ENCODE measurements around the gene ST3GAL6.

Gene ST3GAL6

GRCh38 chr3:98763076-98763475 is at the start of gene ST3GAL6:
Gene ST3GAL6, plus strand, starts transcription at chr3:98763340. Its CDS starts 5,101 bp downstream, at chr3:98768441.
- Mint-ChIP-seq H3K4me3 (no peak within 1 kb of the TSS), H3K9me3 (no peaks in the 10 kb centered on the region), H3K36me3 (ENCODE audit: low read depth) (no peaks in the 10 kb centered on the region), H3K27ac (no peak within 1 kb of the TSS), H3K27me3 (ENCODE audit: low read depth) (peaks cover 32% of the 10 kb centered on the region), H3K4me1 (ENCODE audit: low read depth) (peaks cover 6% of the 10 kb centered on the region)
- no peak for DNase-seq (ENCODE audit: low spot score)

- Mint-ChIP-seq H3K4me1 (ENCODE audit: low read depth) (no peaks in the 10 kb centered on the region), H3K36me3 (ENCODE audit: low read depth) (no peaks in the 10 kb centered on the region), H3K27ac (no peak overlapping the region), H3K27me3 (ENCODE audit: low read depth) (no peaks in the 10 kb centered on the region), H3K9me3 (no peaks in the 10 kb centered on the region), H3K4me3 (no peak overlapping the region)
- DNase-seq (ENCODE audit: low spot score): no peak
Measured at GRCh38 chr3:98713984-98714383, 49.2 kb upstream of the ST3GAL6 start.

- DNase-seq (ENCODE audit: low spot score): no peak
- H3K27me3 Mint-ChIP-seq (ENCODE audit: low read depth): no peaks in the 10 kb centered on the region
- H3K9me3 Mint-ChIP-seq: no peaks in the 10 kb centered on the region
- no peaks in the 10 kb centered on the region for H3K4me1 Mint-ChIP-seq (ENCODE audit: low read depth)
- no peak overlapping the region for H3K4me3 Mint-ChIP-seq
- no peaks in the 10 kb centered on the region for H3K36me3 Mint-ChIP-seq (ENCODE audit: low read depth)
- no peak overlapping the region for H3K27ac Mint-ChIP-seq
Measured at GRCh38 chr3:98717584-98717983, 45.6 kb upstream of the ST3GAL6 start.

- Mint-ChIP-seq H3K27me3 (ENCODE audit: low read depth) (peaks cover 2% of the 10 kb centered on the region), H3K9me3 (no peaks in the 10 kb centered on the region), H3K4me1 (ENCODE audit: low read depth) (no peaks in the 10 kb centered on the region), H3K27ac (no peak overlapping the region), H3K36me3 (ENCODE audit: low read depth) (no peaks in the 10 kb centered on the region), H3K4me3 (no peak overlapping the region)
- DNase-seq (ENCODE audit: low spot score): no peak
Measured at GRCh38 chr3:98718730-98719129, 44.4 kb upstream of the ST3GAL6 start.

GRCh38 chr3:98721776-98722175 is 41.4 kb upstream of the ST3GAL6 start:
- no peak for DNase-seq (ENCODE audit: low spot score)
- Mint-ChIP-seq H3K4me3 (no peak overlapping the region), H3K9me3 (no peaks in the 10 kb centered on the region), H3K27me3 (ENCODE audit: low read depth) (peaks cover 8% of the 10 kb centered on the region), H3K27ac (no peak overlapping the region), H3K36me3 (ENCODE audit: low read depth) (no peaks in the 10 kb centered on the region), H3K4me1 (ENCODE audit: low read depth) (no peaks in the 10 kb centered on the region)

GRCh38 chr3:98722389-98722788 is 40.8 kb upstream of the ST3GAL6 start:
- peaks cover 14% of the 10 kb centered on the region for H3K27me3 Mint-ChIP-seq (ENCODE audit: low read depth)
- no peak overlapping the region for H3K4me3 Mint-ChIP-seq
- H3K4me1 Mint-ChIP-seq (ENCODE audit: low read depth): no peaks in the 10 kb centered on the region
- H3K36me3 Mint-ChIP-seq (ENCODE audit: low read depth): no peaks in the 10 kb centered on the region
- H3K27ac Mint-ChIP-seq: no peak overlapping the region
- H3K9me3 Mint-ChIP-seq: no peaks in the 10 kb centered on the region
- no peak for DNase-seq (ENCODE audit: low spot score)

- Mint-ChIP-seq H3K27me3 (ENCODE audit: low read depth) (peaks cover 27% of the 10 kb centered on the region), H3K36me3 (ENCODE audit: low read depth) (no peaks in the 10 kb centered on the region), H3K4me3 (no peak overlapping the region), H3K9me3 (no peaks in the 10 kb centered on the region), H3K27ac (no peak overlapping the region), H3K4me1 (ENCODE audit: low read depth) (no peaks in the 10 kb centered on the region)
- DNase-seq (ENCODE audit: low spot score): no peak
Measured at GRCh38 chr3:98725352-98725751, 37.8 kb upstream of the ST3GAL6 start.

- Mint-ChIP-seq H3K27ac (no peak overlapping the region), H3K4me3 (no peak overlapping the region), H3K9me3 (no peaks in the 10 kb centered on the region), H3K4me1 (ENCODE audit: low read depth) (no peaks in the 10 kb centered on the region), H3K27me3 (ENCODE audit: low read depth) (peaks cover 35% of the 10 kb centered on the region), H3K36me3 (ENCODE audit: low read depth) (no peaks in the 10 kb centered on the region)
- no peak for DNase-seq (ENCODE audit: low spot score)
Measured at GRCh38 chr3:98726084-98726483, 37.1 kb upstream of the ST3GAL6 start.

- H3K4me1 Mint-ChIP-seq (ENCODE audit: low read depth): peaks cover 3% of the 10 kb centered on the region
- H3K27ac Mint-ChIP-seq: no peak overlapping the region
- H3K4me3 Mint-ChIP-seq: no peak overlapping the region
- DNase-seq (ENCODE audit: low spot score): no peak
- H3K36me3 Mint-ChIP-seq (ENCODE audit: low read depth): no peaks in the 10 kb centered on the region
- H3K9me3 Mint-ChIP-seq: no peaks in the 10 kb centered on the region
- H3K27me3 Mint-ChIP-seq (ENCODE audit: low read depth): peaks cover 40% of the 10 kb centered on the region
Measured at GRCh38 chr3:98727638-98728037, 35.5 kb upstream of the ST3GAL6 start.

- Mint-ChIP-seq H3K27ac (no peak overlapping the region), H3K4me3 (no peak overlapping the region), H3K9me3 (no peaks in the 10 kb centered on the region), H3K4me1 (ENCODE audit: low read depth) (peaks cover 9% of the 10 kb centered on the region), H3K36me3 (ENCODE audit: low read depth) (no peaks in the 10 kb centered on the region), H3K27me3 (ENCODE audit: low read depth) (peaks cover 44% of the 10 kb centered on the region)
- DNase-seq (ENCODE audit: low spot score): no peak
Measured at GRCh38 chr3:98728672-98729071, 34.5 kb upstream of the ST3GAL6 start.

GRCh38 chr3:98730338-98730737 is 32.8 kb upstream of the ST3GAL6 start:
- DNase-seq (ENCODE audit: low spot score): no peak
- Mint-ChIP-seq H3K4me1 (ENCODE audit: low read depth) (peaks cover 15% of the 10 kb centered on the region), H3K27ac (no peak overlapping the region), H3K36me3 (ENCODE audit: low read depth) (no peaks in the 10 kb centered on the region), H3K9me3 (no peaks in the 10 kb centered on the region), H3K27me3 (ENCODE audit: low read depth) (peaks cover 57% of the 10 kb centered on the region), H3K4me3 (no peak overlapping the region)

- H3K27ac Mint-ChIP-seq: no peak overlapping the region
- H3K36me3 Mint-ChIP-seq (ENCODE audit: low read depth): no peaks in the 10 kb centered on the region
- no peaks in the 10 kb centered on the region for H3K9me3 Mint-ChIP-seq
- DNase-seq (ENCODE audit: low spot score): no peak
- no peak overlapping the region for H3K4me3 Mint-ChIP-seq
- H3K27me3 Mint-ChIP-seq (ENCODE audit: low read depth): peaks cover 61% of the 10 kb centered on the region
- peaks cover 15% of the 10 kb centered on the region for H3K4me1 Mint-ChIP-seq (ENCODE audit: low read depth)
Measured at GRCh38 chr3:98730886-98731537, 32.1 kb upstream of the ST3GAL6 start.

GRCh38 chr3:98731720-98732285 is 31.3 kb upstream of the ST3GAL6 start:
- no peaks in the 10 kb centered on the region for H3K9me3 Mint-ChIP-seq
- no peak overlapping the region for H3K27ac Mint-ChIP-seq
- peaks cover 15% of the 10 kb centered on the region for H3K4me1 Mint-ChIP-seq (ENCODE audit: low read depth)
- no peak for DNase-seq (ENCODE audit: low spot score)
- peaks cover 66% of the 10 kb centered on the region for H3K27me3 Mint-ChIP-seq (ENCODE audit: low read depth)
- peak overlapping the region; percentile 78 for H3K4me3 Mint-ChIP-seq
- no peaks in the 10 kb centered on the region for H3K36me3 Mint-ChIP-seq (ENCODE audit: low read depth)

- Mint-ChIP-seq H3K4me3 (peak overlapping the region; percentile 78), H3K27me3 (ENCODE audit: low read depth) (peaks cover 63% of the 10 kb centered on the region), H3K9me3 (no peaks in the 10 kb centered on the region), H3K27ac (no peak overlapping the region), H3K36me3 (ENCODE audit: low read depth) (no peaks in the 10 kb centered on the region), H3K4me1 (ENCODE audit: low read depth) (peaks cover 15% of the 10 kb centered on the region)
- DNase-seq (ENCODE audit: low spot score): peak; percentile 15
Measured at GRCh38 chr3:98732286-98733052, 30.7 kb upstream of the ST3GAL6 start.
